HL-60 (cell line): ENCODE data around the gene UBIAD1.

ENCODE experiments used
- DNase-seq, 2 experiments: peaks; one replicate each; pipeline ENCODE4 v3.0.0-alpha.2; 2010 to 2020; ENCODE audit warnings: low read depth in 1 of 2, low spot score in 1 of 2
- H3K27ac ChIP-seq: fragments of 250-450 bp; sonication (Bioruptor Pico); replicated peaks from 2 replicates; pipeline ENCODE4 v1.5.1; 2020; ENCODE audit warnings: mild to moderate bottlenecking, moderate library complexity
- H3K27me3 ChIP-seq: fragments of 250-450 bp; sonication (Bioruptor Pico); 2 replicates; pipeline ENCODE4 v1.5.1; 2021; ENCODE audit warnings: mild to moderate bottlenecking, moderate library complexity; ENCODE audit not compliant: insufficient read depth, poor library complexity, severe bottlenecking
- H3K4me3 ChIP-seq: replicated peaks from 2 replicates; pipeline ENCODE4 v1.5.1; 2011; ENCODE audit warnings: mild to moderate bottlenecking, control low read depth, low read length; ENCODE audit not compliant: insufficient read depth
- GABPA ChIP-seq: IDR thresholded peaks from 2 replicates; pipeline ENCODE4 v1.6.1; 2012; ENCODE audit warnings: low read depth
- POLR2AphosphoS5 ChIP-seq: IDR thresholded peaks from 2 replicates; pipeline ENCODE4 v1.6.1; 2012; ENCODE audit warnings: low read depth
- SPI1 ChIP-seq: IDR thresholded peaks from 2 replicates; pipeline ENCODE4 v1.6.1; 2012; ENCODE audit warnings: low read depth, mild to moderate bottlenecking, borderline replicate concordance
- TF ChIP-seq, protein P1 (sequence below): IDR thresholded peaks from one replicate; pipeline ENCODE4 v1.5.1; 2011; ENCODE audit warnings: low read length, control low read depth, inconsistent platforms; ENCODE audit not compliant: insufficient read depth
- TF ChIP-seq, protein P2 (sequence below): IDR thresholded peaks from 2 replicates; pipeline ENCODE4 v1.6.1; 2012; ENCODE audit warnings: low read depth; ENCODE audit not compliant: insufficient replicate concordance

UBIAD1 gene

DNA sequence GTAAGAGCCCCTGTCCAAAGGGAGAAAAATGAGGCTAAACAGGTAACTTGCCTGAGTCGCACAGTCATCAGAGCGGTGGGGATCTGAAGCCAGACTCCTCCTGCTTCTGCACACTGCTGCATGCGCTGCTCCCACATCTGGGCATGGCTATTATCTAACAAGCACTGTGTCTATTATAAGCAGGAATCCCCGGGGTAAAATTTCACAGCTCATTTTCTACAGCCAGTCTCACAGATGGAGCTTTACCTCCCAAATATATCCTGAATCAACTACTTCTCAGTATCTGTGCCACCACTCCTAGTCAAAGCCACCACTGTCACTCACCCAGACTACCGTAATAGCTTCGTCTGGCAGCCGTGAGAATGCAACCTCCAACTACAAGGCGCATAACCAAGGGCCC lies 20.5 kb upstream of the UBIAD1 start:
- Histone ChIP-seq H3K27me3 (no peaks in the 10 kb centered on the region), H3K4me3 (no peak overlapping the region), H3K27ac (no peak overlapping the region)
- TF ChIP-seq, protein P1, sequence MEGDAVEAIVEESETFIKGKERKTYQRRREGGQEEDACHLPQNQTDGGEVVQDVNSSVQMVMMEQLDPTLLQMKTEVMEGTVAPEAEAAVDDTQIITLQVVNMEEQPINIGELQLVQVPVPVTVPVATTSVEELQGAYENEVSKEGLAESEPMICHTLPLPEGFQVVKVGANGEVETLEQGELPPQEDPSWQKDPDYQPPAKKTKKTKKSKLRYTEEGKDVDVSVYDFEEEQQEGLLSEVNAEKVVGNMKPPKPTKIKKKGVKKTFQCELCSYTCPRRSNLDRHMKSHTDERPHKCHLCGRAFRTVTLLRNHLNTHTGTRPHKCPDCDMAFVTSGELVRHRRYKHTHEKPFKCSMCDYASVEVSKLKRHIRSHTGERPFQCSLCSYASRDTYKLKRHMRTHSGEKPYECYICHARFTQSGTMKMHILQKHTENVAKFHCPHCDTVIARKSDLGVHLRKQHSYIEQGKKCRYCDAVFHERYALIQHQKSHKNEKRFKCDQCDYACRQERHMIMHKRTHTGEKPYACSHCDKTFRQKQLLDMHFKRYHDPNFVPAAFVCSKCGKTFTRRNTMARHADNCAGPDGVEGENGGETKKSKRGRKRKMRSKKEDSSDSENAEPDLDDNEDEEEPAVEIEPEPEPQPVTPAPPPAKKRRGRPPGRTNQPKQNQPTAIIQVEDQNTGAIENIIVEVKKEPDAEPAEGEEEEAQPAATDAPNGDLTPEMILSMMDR: no peak
- no peak for TF ChIP-seq GABPA
- no peak for TF ChIP-seq POLR2AphosphoS5
- TF ChIP-seq SPI1: no peak
- TF ChIP-seq, protein P2, sequence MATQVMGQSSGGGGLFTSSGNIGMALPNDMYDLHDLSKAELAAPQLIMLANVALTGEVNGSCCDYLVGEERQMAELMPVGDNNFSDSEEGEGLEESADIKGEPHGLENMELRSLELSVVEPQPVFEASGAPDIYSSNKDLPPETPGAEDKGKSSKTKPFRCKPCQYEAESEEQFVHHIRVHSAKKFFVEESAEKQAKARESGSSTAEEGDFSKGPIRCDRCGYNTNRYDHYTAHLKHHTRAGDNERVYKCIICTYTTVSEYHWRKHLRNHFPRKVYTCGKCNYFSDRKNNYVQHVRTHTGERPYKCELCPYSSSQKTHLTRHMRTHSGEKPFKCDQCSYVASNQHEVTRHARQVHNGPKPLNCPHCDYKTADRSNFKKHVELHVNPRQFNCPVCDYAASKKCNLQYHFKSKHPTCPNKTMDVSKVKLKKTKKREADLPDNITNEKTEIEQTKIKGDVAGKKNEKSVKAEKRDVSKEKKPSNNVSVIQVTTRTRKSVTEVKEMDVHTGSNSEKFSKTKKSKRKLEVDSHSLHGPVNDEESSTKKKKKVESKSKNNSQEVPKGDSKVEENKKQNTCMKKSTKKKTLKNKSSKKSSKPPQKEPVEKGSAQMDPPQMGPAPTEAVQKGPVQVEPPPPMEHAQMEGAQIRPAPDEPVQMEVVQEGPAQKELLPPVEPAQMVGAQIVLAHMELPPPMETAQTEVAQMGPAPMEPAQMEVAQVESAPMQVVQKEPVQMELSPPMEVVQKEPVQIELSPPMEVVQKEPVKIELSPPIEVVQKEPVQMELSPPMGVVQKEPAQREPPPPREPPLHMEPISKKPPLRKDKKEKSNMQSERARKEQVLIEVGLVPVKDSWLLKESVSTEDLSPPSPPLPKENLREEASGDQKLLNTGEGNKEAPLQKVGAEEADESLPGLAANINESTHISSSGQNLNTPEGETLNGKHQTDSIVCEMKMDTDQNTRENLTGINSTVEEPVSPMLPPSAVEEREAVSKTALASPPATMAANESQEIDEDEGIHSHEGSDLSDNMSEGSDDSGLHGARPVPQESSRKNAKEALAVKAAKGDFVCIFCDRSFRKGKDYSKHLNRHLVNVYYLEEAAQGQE: no peak
- DNase-seq: no peak

DNA sequence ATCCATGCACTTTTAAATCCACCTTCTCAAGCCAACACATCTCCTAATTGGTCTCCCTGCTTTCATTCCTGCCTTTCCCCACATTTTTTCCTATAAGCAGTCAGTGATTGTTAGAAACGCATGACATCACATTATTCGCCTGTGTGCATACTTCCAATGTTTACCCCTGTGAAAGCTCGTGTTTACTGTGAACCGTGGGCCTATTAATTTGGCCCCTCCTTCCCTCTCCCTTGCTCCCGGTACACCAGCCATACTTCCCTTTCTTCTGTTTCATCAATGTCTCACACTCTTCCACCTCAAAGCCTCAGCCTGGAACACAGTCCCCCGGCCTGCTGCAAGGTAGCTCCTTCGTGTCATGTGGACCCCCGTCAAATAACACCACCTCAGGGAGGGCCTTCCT lies 19.8 kb upstream of the UBIAD1 start:
- TF ChIP-seq POLR2AphosphoS5 (no peak), SPI1 (no peak), GABPA (no peak)
- TF ChIP-seq, protein P2: no peak
- TF ChIP-seq, protein P1: no peak
- H3K27me3 ChIP-seq: no peaks in the 10 kb centered on the region
- no peak for DNase-seq
- H3K4me3 ChIP-seq: no peak overlapping the region
- no peak overlapping the region for H3K27ac ChIP-seq

DNA sequence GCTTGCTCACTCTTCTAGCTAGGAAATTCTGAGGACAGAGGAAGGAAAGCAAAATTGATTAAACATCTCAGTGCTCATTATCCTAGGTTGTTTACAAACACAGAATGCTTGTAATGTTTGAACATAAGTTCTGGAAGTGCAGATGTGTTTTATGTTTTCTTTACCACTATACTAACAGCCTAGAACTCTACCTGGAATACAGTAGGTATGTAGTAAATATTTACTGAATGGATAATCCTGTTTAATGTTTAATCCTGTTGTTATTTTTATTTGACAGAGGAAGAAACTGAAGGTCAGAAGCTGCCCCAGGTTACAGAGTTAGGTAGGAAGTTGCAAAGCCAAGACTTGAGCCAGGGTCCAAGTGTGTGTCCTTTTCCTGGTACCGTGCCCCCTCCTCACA lies 16.7 kb upstream of the UBIAD1 start:
- TF ChIP-seq, protein P1: no peak
- TF ChIP-seq, protein P2: no peak
- no peak for TF ChIP-seq GABPA
- no peak for TF ChIP-seq SPI1
- TF ChIP-seq POLR2AphosphoS5: no peak
- Histone ChIP-seq H3K27me3 (no peaks in the 10 kb centered on the region), H3K4me3 (no peak overlapping the region), H3K27ac (no peak overlapping the region)
- DNase-seq: no peak
